Mesodermal cell (in vitro differentiated cells): ENCODE measurements around the gene ZFP36L2.

Source experiments
- H3K27ac ChIP-seq: 2 replicates; pipeline ENCODE4 v1.7.0; 2013; ENCODE audit warnings: mild to moderate bottlenecking, low read depth, low read length, moderate library complexity; ENCODE audit not compliant: severe bottlenecking
- H3K36me3 ChIP-seq: 2 replicates; pipeline ENCODE4 v1.7.1; 2013; ENCODE audit warnings: mild to moderate bottlenecking, low read length, moderate library complexity; ENCODE audit not compliant: control insufficient read depth, insufficient read depth
- H3K4me1 ChIP-seq: one replicate; pipeline ENCODE4 v1.7.1; 2013; ENCODE audit warnings: mild to moderate bottlenecking, low read length; ENCODE audit not compliant: insufficient read depth, control insufficient read depth, poor library complexity, severe bottlenecking
- H3K4me3 ChIP-seq: 2 replicates; pipeline ENCODE4 v1.7.0; 2013; ENCODE audit warnings: low read length, control low read depth, mild to moderate bottlenecking; ENCODE audit not compliant: insufficient read depth, poor library complexity, severe bottlenecking; ENCODE audit errors: extremely low read depth
- H3K9me3 ChIP-seq: 2 replicates; pipeline ENCODE4 v1.7.1; 2013; ENCODE audit warnings: mild to moderate bottlenecking, low read length, moderate library complexity; ENCODE audit not compliant: control insufficient read depth
- WGBS, 2 experiments: methylation state at CpG; one replicate each; pipeline ENCODE4 v1.1.5; 2013; ENCODE audit warnings: missing lambda C conversion rate in 2 of 2; ENCODE audit not compliant: insufficient coverage in 2 of 2; 5-methylcytosine and 5-hydroxymethylcytosine counted together

Gene ZFP36L2

GRCh38 chr2:43266711-43267111, 40.3 kb upstream of the ZFP36L2 start:
- no peak overlapping the region for H3K27ac ChIP-seq
- H3K36me3 ChIP-seq, result no peaks in the 10 kb centered on the region
- WGBS, 2 experiments, result 87 to 100% methylated on average over 1 to 4 of the region's 4 CpGs
- H3K4me1 ChIP-seq, result peaks cover 40% of the 10 kb centered on the region
- H3K9me3 ChIP-seq, result no peaks in the 10 kb centered on the region
- H3K4me3 ChIP-seq, result no peak overlapping the region

- H3K4me1 ChIP-seq, result peaks cover 40% of the 10 kb centered on the region
- no peak overlapping the region for H3K4me3 ChIP-seq
- no peaks in the 10 kb centered on the region for H3K36me3 ChIP-seq
- H3K9me3 ChIP-seq, result no peaks in the 10 kb centered on the region
- WGBS, 2 experiments, result 74 to 83% methylated on average over 8 of the region's 9 CpGs
- peak overlapping the region; percentile 67 for H3K27ac ChIP-seq
Observed at GRCh38 chr2:43265421-43265820, 39.0 kb upstream of the ZFP36L2 start.

GRCh38 chr2:43265001-43265400, 38.6 kb upstream of the ZFP36L2 start:
- no peak overlapping the region for H3K4me3 ChIP-seq
- H3K27ac ChIP-seq, result peak overlapping the region; percentile 67
- no peaks in the 10 kb centered on the region for H3K9me3 ChIP-seq
- no peaks in the 10 kb centered on the region for H3K36me3 ChIP-seq
- WGBS, 2 experiments, result 100% methylated on average over 1 to 2 of the region's 5 CpGs
- peaks cover 36% of the 10 kb centered on the region for H3K4me1 ChIP-seq

GRCh38 chr2:43262951-43263350, 36.5 kb upstream of the ZFP36L2 start:
- H3K9me3 ChIP-seq, result no peaks in the 10 kb centered on the region
- H3K27ac ChIP-seq, result no peak overlapping the region
- no peak overlapping the region for H3K4me3 ChIP-seq
- H3K36me3 ChIP-seq, result no peaks in the 10 kb centered on the region
- H3K4me1 ChIP-seq, result peaks cover 16% of the 10 kb centered on the region
- WGBS, 2 experiments, result 92 to 100% methylated on average over 1 to 5 of the region's 6 CpGs

GRCh38 chr2:43262239-43262638, 35.8 kb upstream of the ZFP36L2 start:
- no peak overlapping the region for H3K27ac ChIP-seq
- peaks cover 12% of the 10 kb centered on the region for H3K4me1 ChIP-seq
- no CpG with 5 or more reads among the region's 1 CpG for WGBS, 2 experiments

GRCh38 chr2:43259512-43259911, 33.1 kb upstream of the ZFP36L2 start:
- Histone ChIP-seq H3K4me3 (no peak overlapping the region), H3K36me3 (peaks cover 8% of the 10 kb centered on the region), H3K27ac (no peak overlapping the region), H3K9me3 (no peaks in the 10 kb centered on the region), H3K4me1 (no peaks in the 10 kb centered on the region)
- WGBS, 2 experiments, result no CpG with 5 or more reads among the region's 1 CpG

More at GRCh38 chr2:43262239-43262638, 35.8 kb upstream of the ZFP36L2 start:
- Histone ChIP-seq H3K9me3 (no peaks in the 10 kb centered on the region), H3K36me3 (no peaks in the 10 kb centered on the region), H3K4me3 (no peak overlapping the region)

GRCh38 chr2:43258547-43259156, 32.2 kb upstream of the ZFP36L2 start:
- no peaks in the 10 kb centered on the region for H3K9me3 ChIP-seq
- WGBS, 2 experiments, result no CpG with 5 or more reads among the region's 2 CpGs
- peaks cover 11% of the 10 kb centered on the region for H3K36me3 ChIP-seq
- no peaks in the 10 kb centered on the region for H3K4me1 ChIP-seq
- no peak overlapping the region for H3K4me3 ChIP-seq
- H3K27ac ChIP-seq, result no peak overlapping the region

- no peak overlapping the region for H3K4me3 ChIP-seq
- H3K27ac ChIP-seq, result no peak overlapping the region
Observed at GRCh38 chr2:43255296-43255910, 29.0 kb upstream of the ZFP36L2 start.

GRCh38 chr2:43254331-43254730, 27.9 kb upstream of the ZFP36L2 start:
- 94 to 97% methylated on average over 5 of the region's 5 CpGs for WGBS, 2 experiments
- Histone ChIP-seq H3K4me3 (no peak overlapping the region), H3K36me3 (peaks cover 11% of the 10 kb centered on the region), H3K27ac (no peak overlapping the region), H3K4me1 (peaks cover 15% of the 10 kb centered on the region), H3K9me3 (no peaks in the 10 kb centered on the region)

More at GRCh38 chr2:43255296-43255910, 29.0 kb upstream of the ZFP36L2 start:
- WGBS, 2 experiments, result 82 to 89% methylated on average over 5 to 7 of the region's 8 CpGs
- peaks cover 15% of the 10 kb centered on the region for H3K4me1 ChIP-seq
- H3K9me3 ChIP-seq, result no peaks in the 10 kb centered on the region
- H3K36me3 ChIP-seq, result peaks cover 11% of the 10 kb centered on the region

- Histone ChIP-seq H3K4me3 (no peak overlapping the region), H3K4me1 (peaks cover 15% of the 10 kb centered on the region), H3K9me3 (no peaks in the 10 kb centered on the region), H3K36me3 (peaks cover 11% of the 10 kb centered on the region), H3K27ac (peak overlapping the region; percentile 96)
- 85 to 87% methylated on average over 2 of the region's 5 CpGs for WGBS, 2 experiments
Observed at GRCh38 chr2:43251171-43251731, 24.8 kb upstream of the ZFP36L2 start.

- Histone ChIP-seq H3K36me3 (peaks cover 3% of the 10 kb centered on the region), H3K27ac (no peak overlapping the region), H3K4me1 (peaks cover 15% of the 10 kb centered on the region), H3K4me3 (no peak overlapping the region), H3K9me3 (no peaks in the 10 kb centered on the region)
- WGBS, 2 experiments, result 80 to 100% methylated on average over 1 of the region's 2 CpGs
Observed at GRCh38 chr2:43250015-43250414, 23.6 kb upstream of the ZFP36L2 start.
